IMR-90 (cell line): ENCODE data around the gene TBXT. TPM values are rescaled to one million over a fixed set of nuclear protein-coding genes. Genes with fewer than 3 reads are reported as not detected.

Experiments used
- ATAC-seq: fragments of 200-7000 bp; cut with Tn5 transposase; 2 replicates; pipeline ENCODE4 v1.9.1; 2020; ENCODE audit warnings: low read depth, mild to moderate bottlenecking, moderate library complexity
- BruUV-seq: library from RNA; stranded (reverse); fragments of 400-500 nt; replicated peaks from 2 replicates; lab custom pipeline; 2021; lab: Mats Ljungman, UMichigan
- CTCF ChIA-PET: fragments of 300-600 bp; formaldehyde crosslinking; extraction: SDS; loops from one replicate; lab custom pipeline; 2021; ENCODE audit warnings: antibody characterized with exemption; lab: Yijun Ruan, JAX
- POLR2A ChIA-PET: fragments of 300-600 bp; sonication (Branson Sonifier 250); formaldehyde crosslinking; loops from one replicate; lab custom pipeline; 2022; ENCODE audit warnings: antibody characterized with exemption; ENCODE audit not compliant: unreplicated experiment; lab: Charles Lee
- DNase-seq: peaks from one replicate; pipeline ENCODE4 v3.0.0; 2013
- H2AFZ ChIP-seq: replicated peaks from 2 replicates; pipeline ENCODE3; 2013; ENCODE audit warnings: low read length, mild to moderate bottlenecking; ENCODE audit not compliant: poor library complexity
- H2AK5ac ChIP-seq: 2 replicates; pipeline ENCODE4 v1.6.1; 2013; ENCODE audit warnings: low read depth, low read length, inconsistent platforms
- H2AK9ac ChIP-seq: replicated peaks from 2 replicates; pipeline ENCODE3; 2013; ENCODE audit warnings: mild to moderate bottlenecking, low read depth, low read length, moderate library complexity; ENCODE audit not compliant: poor library complexity
- H2BK120ac ChIP-seq: 2 replicates; pipeline ENCODE4 v1.6.1; 2013; ENCODE audit warnings: low read depth, low read length, inconsistent platforms
- H2BK15ac ChIP-seq: 3 replicates; pipeline ENCODE4 v1.6.1; 2013; ENCODE audit warnings: low read depth, low read length, inconsistent platforms
- H2BK20ac ChIP-seq: 2 replicates; pipeline ENCODE4 v1.6.1; 2013; ENCODE audit warnings: low read depth, mild to moderate bottlenecking, inconsistent platforms, low read length, moderate library complexity
- H2BK5ac ChIP-seq: 2 replicates; pipeline ENCODE4 v1.6.1; 2013; ENCODE audit warnings: mild to moderate bottlenecking, low read depth, low read length, inconsistent platforms; ENCODE audit not compliant: poor library complexity, severe bottlenecking
- H3K14ac ChIP-seq: replicated peaks from 2 replicates; pipeline ENCODE4 v1.6.1; 2013; ENCODE audit warnings: low read depth, low read length, inconsistent platforms
- H3K18ac ChIP-seq: 2 replicates; pipeline ENCODE4 v1.6.1; 2013; ENCODE audit warnings: low read depth, low read length, control low read depth
- H3K23ac ChIP-seq: 2 replicates; pipeline ENCODE4 v1.6.1; 2013; ENCODE audit warnings: low read depth, low read length, inconsistent platforms
- H3K27ac ChIP-seq: 2 replicates; pipeline ENCODE4 v1.5.1; 2013; ENCODE audit warnings: mild to moderate bottlenecking, control low read depth, low read length; ENCODE audit not compliant: insufficient read depth
- H3K27me3 ChIP-seq: 2 replicates; pipeline ENCODE4 v1.6.1; 2013; ENCODE audit warnings: low read length; ENCODE audit not compliant: control insufficient read depth, insufficient read depth
- H3K36me3 ChIP-seq: 2 replicates; pipeline ENCODE4 v1.6.1; 2013; ENCODE audit warnings: low read length, mixed read lengths; ENCODE audit not compliant: control insufficient read depth, insufficient read depth
- H3K4ac ChIP-seq: 2 replicates; pipeline ENCODE4 v1.6.1; 2013; ENCODE audit warnings: low read depth, low read length, inconsistent platforms
- H3K4me1 ChIP-seq: 2 replicates; pipeline ENCODE4 v1.6.1; 2013; ENCODE audit warnings: low read length, mixed read lengths; ENCODE audit not compliant: control insufficient read depth, insufficient read depth
- H3K4me2 ChIP-seq: 2 replicates; pipeline ENCODE4 v1.6.1; 2013; ENCODE audit warnings: low read depth, mild to moderate bottlenecking, control low read depth, low read length, moderate library complexity
- H3K4me3 ChIP-seq: 2 replicates; pipeline ENCODE4 v1.5.1; 2013; ENCODE audit warnings: low read depth, mild to moderate bottlenecking, control low read depth, low read length, moderate library complexity; ENCODE audit not compliant: insufficient read depth
- H3K56ac ChIP-seq: 2 replicates; pipeline ENCODE4 v1.6.1; 2013; ENCODE audit warnings: low read length, inconsistent platforms; ENCODE audit not compliant: insufficient read depth; ENCODE audit errors: extremely low read depth
- H3K79me1 ChIP-seq, 2 experiments: 2 replicates each; pipeline ENCODE4 v1.6.1; 2013; ENCODE audit warnings: low read length in 2 of 2, inconsistent platforms in 1 of 2, low read depth in 1 of 2
- H3K9ac ChIP-seq: 2 replicates; pipeline ENCODE4 v1.6.1; 2013; ENCODE audit warnings: low read depth, low read length, control low read depth
- H3K9me1 ChIP-seq: 2 replicates; pipeline ENCODE4 v1.6.1; 2013; ENCODE audit warnings: low read length, inconsistent platforms; ENCODE audit not compliant: insufficient read depth
- H3K9me3 ChIP-seq: 2 replicates; pipeline ENCODE4 v1.6.1; 2013; ENCODE audit warnings: low read length; ENCODE audit not compliant: control insufficient read depth, insufficient read depth
- H4K20me1 ChIP-seq: 2 replicates; pipeline ENCODE4 v1.6.1; 2013; ENCODE audit warnings: low read length, inconsistent platforms; ENCODE audit not compliant: insufficient read depth
- H4K5ac ChIP-seq: 2 replicates; pipeline ENCODE4 v1.6.1; 2013; ENCODE audit warnings: mild to moderate bottlenecking, low read depth, low read length, control low read depth
- H4K8ac ChIP-seq, 2 experiments: 2 replicates each; pipeline ENCODE4 v1.6.1; 2013; ENCODE audit warnings: low read depth in 2 of 2, low read length in 2 of 2, control low read depth in 1 of 2, inconsistent platforms in 1 of 2
- H4K91ac ChIP-seq: 2 replicates; pipeline ENCODE4 v1.6.1; 2013; ENCODE audit warnings: low read depth, low read length, inconsistent platforms; ENCODE audit not compliant: insufficient read depth
- CHD1 ChIP-seq: IDR thresholded peaks from 2 replicates; pipeline ENCODE4 v1.6.1; 2012; ENCODE audit warnings: low read depth, low read length, improper control_type of control experiment
- WGBS, 2 experiments: methylation state at CpG; one replicate each; pipeline versions ENCODE4 v1.1.5 to v1.1.7; 2013; ENCODE audit warnings: missing lambda C conversion rate in 2 of 2; ENCODE audit not compliant: insufficient read length in 1 of 2; ENCODE audit errors: extremely low coverage in 2 of 2; 5-methylcytosine and 5-hydroxymethylcytosine counted together
- dilution Hi-C: fragments of 300-500 bp; cut with HindIII; formaldehyde crosslinking; loops from one replicate; pipeline ENCODE4 v1.14.3; 2018; ENCODE audit warnings: low sequenced_read_pairs; ENCODE audit not compliant: unreplicated experiment
- in situ Hi-C: fragments of 300-500 bp; cut with MboI; formaldehyde crosslinking; loops from 3 replicates; pipeline ENCODE4 v1.14.3; 2019; ENCODE audit warnings: low sequenced_read_pairs, inconsistent platforms, mixed read lengths
- intact Hi-C: fragments of 100-400 bp; cut with micrococcal nuclease; formaldehyde crosslinking; loops from 2 replicates; pipeline ENCODE4 v1.10.0; 2022
- polyA plus RNA-seq, 3 experiments: library from polyadenylated mRNA; depleted of rRNA; stranded (reverse); fragments of >200 nt; gene quantifications; 2 replicates each; pipeline ENCODE4 v1.2.3, GENCODE V29; 2012; ENCODE audit warnings: low replicate concordance in 1 of 3
- total RNA-seq: library from RNA; depleted of rRNA; stranded (reverse); fragments of >200 nt; gene quantifications from 2 replicates; pipeline ENCODE4 v1.2.3, GENCODE V29; 2012

TBXT gene
- total and polyA plus RNA-seq, 2 of the 4 experiments (the other 2 are of a cell fraction) = not detected

GRCh38 chr6:166145751-166146150 lies 21.9 kb downstream of the TBXT start:
- Histone ChIP-seq H3K4me1 (no peaks in the 10 kb centered on the region), H2AFZ (no peak overlapping the region), H3K9me1 (no peaks in the 10 kb centered on the region), H4K20me1 (no peaks in the 10 kb centered on the region), H4K91ac (no peak overlapping the region), H3K27me3 (no peaks in the 10 kb centered on the region; the same call in 1 of the 2 replicates), H3K4me3 (no peak overlapping the region), H3K36me3 (no peaks in the 10 kb centered on the region), H3K14ac (no peak overlapping the region), H3K27ac (no peak overlapping the region), H3K56ac (no peak overlapping the region), H2BK20ac (no peak overlapping the region), H4K8ac (no peak overlapping the region), H3K18ac (no peak overlapping the region), H2BK15ac (no peak overlapping the region), H3K23ac (no peak overlapping the region), H2BK5ac (no peak overlapping the region), H2BK120ac (no peak overlapping the region), H3K9me3 (peaks cover 3% of the 10 kb centered on the region; the same call in 1 of the 2 replicates), H3K4ac (no peak overlapping the region), H3K4me2 (no peak overlapping the region), H3K9ac (no peak overlapping the region), H3K79me1 (no peaks in the 10 kb centered on the region), H2AK9ac (no peak overlapping the region), H4K5ac (no peak overlapping the region), H2AK5ac (no peak overlapping the region)
- ATAC-seq (no peak), DNase-seq (no peak)
- no TSS peak for BruUV-seq
- ChIA-PET POLR2A (no interaction called here), CTCF (no interaction called here)
- 20% methylated on average over 2 of the region's 5 CpGs; no CpG with 5 or more reads in 1 of the 2 experiments for WGBS, 2 experiments
- in situ Hi-C loops (no loop called here), dilution Hi-C loops (no loop called here), intact Hi-C loops (no loop called here)
- TF ChIP-seq CHD1 = no peak
